Lower leg skin (tissue), 4 donors: Measurements from ENCODE around the gene FRAS1. TPM values are rescaled to one million over a fixed set of nuclear protein-coding genes. Genes with fewer than 3 reads are reported as not detected.

Experiments used
- DNase-seq, 2 donors: peaks; one replicate each; pipeline ENCODE4 v3.0.0-alpha.2; 2019; ENCODE audit warnings: low spot score in 2 of 2
- H3K4me3 ChIP-seq: fragments of 200-600 bp; sonication (generic); 2 replicates; pipeline ENCODE4 v1.5.1; 2017; ENCODE audit warnings: mild to moderate bottlenecking, low read depth; ENCODE audit not compliant: poor library complexity, severe bottlenecking
- POLR2A ChIP-seq, 2 donors: fragments of 450-650 bp; IDR thresholded peaks; one replicate each; pipeline ENCODE4 v1.6.1; 2016 to 2017; ENCODE audit warnings: antibody characterized with exemption in 2 of 2, mild to moderate bottlenecking in 1 of 2, moderate library complexity in 1 of 2
- WGBS, 2 donors: methylation state at CpG; one replicate each; pipeline ENCODE4 v1.1.5; 2018; 5-methylcytosine and 5-hydroxymethylcytosine counted together
- intact Hi-C: fragments of 100-400 bp; cut with DNase I; formaldehyde crosslinking; loops from one replicate; pipeline ENCODE4 v1.15.0; 2023; ENCODE audit warnings: low total_unique reads
- total RNA-seq, 4 donors: library from RNA; depleted of rRNA; stranded (reverse); fragments of >200 nt; gene quantifications; one replicate each; pipeline ENCODE4 v1.1.0, GENCODE V29; 2016
- TF ChIP-seq, protein P1 (sequence below), 3 donors: fragments of 450-650 bp; IDR thresholded peaks; one replicate each; pipeline ENCODE4 v1.5.1; 2016; ENCODE audit warnings: antibody characterized with exemption in 3 of 3, mild to moderate bottlenecking in 3 of 3, moderate library complexity in 2 of 3

FRAS1 gene
- total RNA-seq, 4 donors from 2014 or later, result 0.83 to 5.3 (median 3.0) TPM

DNA sequence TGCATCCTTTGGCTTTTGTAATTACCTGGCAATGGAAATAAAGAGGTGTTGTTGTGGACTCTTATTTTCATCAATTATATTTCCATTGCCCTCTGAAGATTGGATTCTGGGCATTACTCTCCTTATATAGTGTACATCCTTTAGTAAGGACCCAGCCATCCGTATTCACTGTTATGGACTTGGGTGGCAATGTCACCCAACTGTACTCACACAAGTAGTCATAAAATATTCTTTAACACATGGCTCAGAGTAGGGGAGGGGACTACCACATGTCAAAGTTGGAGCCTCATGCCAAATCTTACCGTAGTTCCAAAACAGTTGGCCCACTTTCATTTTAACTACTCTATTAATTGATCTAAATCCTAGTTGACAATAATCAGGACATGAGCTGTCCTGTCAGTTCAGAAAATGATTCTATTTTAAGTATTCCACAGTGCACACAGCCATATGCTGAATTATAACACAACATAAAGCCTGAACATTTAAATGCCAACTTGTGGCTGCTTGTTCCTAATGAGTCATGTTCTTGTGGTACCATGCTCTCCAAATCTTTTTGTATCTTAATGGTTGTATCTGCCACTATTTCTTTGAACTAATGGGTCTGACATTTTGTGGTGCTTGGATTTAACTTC, 4.9 kb downstream of the FRAS1 start:
- no peak overlapping the region for H3K4me3 ChIP-seq
- WGBS, 2 donors, result 44 to 46% methylated on average over 2 of the region's 2 CpGs
- no peak for TF ChIP-seq POLR2A (IDR thresholded peaks at IDR 0.05)
- TF ChIP-seq, protein P1, sequence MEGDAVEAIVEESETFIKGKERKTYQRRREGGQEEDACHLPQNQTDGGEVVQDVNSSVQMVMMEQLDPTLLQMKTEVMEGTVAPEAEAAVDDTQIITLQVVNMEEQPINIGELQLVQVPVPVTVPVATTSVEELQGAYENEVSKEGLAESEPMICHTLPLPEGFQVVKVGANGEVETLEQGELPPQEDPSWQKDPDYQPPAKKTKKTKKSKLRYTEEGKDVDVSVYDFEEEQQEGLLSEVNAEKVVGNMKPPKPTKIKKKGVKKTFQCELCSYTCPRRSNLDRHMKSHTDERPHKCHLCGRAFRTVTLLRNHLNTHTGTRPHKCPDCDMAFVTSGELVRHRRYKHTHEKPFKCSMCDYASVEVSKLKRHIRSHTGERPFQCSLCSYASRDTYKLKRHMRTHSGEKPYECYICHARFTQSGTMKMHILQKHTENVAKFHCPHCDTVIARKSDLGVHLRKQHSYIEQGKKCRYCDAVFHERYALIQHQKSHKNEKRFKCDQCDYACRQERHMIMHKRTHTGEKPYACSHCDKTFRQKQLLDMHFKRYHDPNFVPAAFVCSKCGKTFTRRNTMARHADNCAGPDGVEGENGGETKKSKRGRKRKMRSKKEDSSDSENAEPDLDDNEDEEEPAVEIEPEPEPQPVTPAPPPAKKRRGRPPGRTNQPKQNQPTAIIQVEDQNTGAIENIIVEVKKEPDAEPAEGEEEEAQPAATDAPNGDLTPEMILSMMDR (IDR thresholded peaks at IDR 0.05), result no peak
- intact Hi-C loops, result no loop called here
- no peak for DNase-seq

DNA sequence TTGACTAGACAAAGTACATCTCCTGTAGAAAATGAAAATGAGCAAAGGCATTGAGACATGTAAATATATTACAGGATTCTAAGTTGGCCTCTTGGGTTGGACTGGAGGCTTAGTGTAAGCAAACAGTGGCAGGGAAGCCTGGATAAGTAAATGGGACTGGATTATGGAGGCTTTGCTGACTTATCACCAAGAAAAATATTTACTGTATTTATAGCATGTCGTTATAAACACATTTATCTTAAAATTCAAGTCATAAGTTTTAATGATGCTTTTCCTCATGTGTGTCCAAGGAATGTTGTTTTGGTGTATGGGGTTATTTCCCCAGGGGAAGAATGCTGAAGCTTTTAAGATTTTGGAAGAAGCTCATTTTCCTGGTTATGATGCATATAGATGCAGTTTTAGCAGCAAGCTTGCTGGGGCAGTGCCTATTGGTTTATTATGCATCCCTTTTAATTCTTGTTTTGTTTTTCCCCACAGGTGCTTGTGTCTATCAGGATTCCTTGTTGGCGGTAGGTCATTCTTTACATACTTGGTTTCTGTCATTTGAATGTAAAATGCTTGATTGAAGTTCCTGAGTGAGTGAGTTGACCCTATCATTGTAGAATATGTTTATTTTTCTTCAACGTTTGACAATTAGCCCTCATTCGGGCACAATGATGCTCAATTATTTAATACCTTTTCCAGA, 8.5 kb downstream of the FRAS1 start:
- DNase-seq, result no peak
- no peak for TF ChIP-seq POLR2A (IDR thresholded peaks at IDR 0.05)
- no peak overlapping the region for H3K4me3 ChIP-seq
- WGBS, 2 donors, result 32 to 50% methylated on average over 4 of the region's 4 CpGs
- intact Hi-C loops, result no loop called here

DNA sequence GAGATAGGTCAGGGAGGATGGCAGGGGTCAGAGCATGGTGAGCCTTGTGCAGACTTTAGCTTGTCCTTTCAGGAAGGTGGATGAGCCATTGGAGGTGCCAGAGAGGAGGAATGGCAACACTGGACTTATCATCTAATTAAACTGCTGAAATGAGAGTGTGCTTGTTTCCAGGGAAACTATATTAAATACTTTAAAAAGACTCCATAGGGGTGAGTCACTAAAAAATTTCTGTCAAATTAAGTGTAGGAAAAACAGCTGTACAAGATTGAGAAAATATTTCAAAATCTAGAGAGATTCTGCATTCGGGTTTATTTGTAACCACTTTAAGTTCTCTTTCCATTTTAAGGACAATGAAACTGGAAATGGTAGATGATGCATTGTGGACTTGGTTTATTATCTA, 11.4 kb downstream of the FRAS1 start:
- intact Hi-C loops, result no loop called here
- H3K4me3 ChIP-seq, result no peak overlapping the region
- WGBS, 2 donors, result 0 to 80% methylated on average over 1 of the region's 1 CpG
- no peak for DNase-seq
- TF ChIP-seq, protein P1 (IDR thresholded peaks at IDR 0.05), result no peak
- TF ChIP-seq POLR2A (IDR thresholded peaks at IDR 0.05), result no peak

DNA sequence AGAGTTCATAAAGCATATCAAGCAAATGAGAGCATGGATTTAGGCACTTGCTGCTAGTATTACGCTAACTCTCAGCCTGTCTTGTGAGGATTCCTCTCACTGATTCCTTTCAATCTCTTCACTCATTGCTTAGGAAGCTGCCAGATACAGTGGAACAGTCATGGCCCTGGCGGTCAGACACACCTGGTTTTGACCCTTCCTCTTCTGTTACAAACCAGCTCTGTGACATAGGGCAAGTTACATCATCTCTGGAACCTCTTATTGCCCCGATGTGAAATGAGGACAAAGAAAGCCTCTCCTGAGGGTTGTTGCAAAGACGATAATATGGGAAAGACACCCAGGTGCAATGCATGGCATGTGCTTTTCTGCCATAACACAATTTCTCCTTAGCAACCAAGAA, 12.2 kb downstream of the FRAS1 start:
- no peak overlapping the region for H3K4me3 ChIP-seq
- WGBS, 2 donors, result 77 to 82% methylated on average over 4 of the region's 4 CpGs
- TF ChIP-seq, protein P1 (IDR thresholded peaks at IDR 0.05), result no peak
- TF ChIP-seq POLR2A (IDR thresholded peaks at IDR 0.05), result no peak
- intact Hi-C loops, result no loop called here
- DNase-seq, result no peak

DNA sequence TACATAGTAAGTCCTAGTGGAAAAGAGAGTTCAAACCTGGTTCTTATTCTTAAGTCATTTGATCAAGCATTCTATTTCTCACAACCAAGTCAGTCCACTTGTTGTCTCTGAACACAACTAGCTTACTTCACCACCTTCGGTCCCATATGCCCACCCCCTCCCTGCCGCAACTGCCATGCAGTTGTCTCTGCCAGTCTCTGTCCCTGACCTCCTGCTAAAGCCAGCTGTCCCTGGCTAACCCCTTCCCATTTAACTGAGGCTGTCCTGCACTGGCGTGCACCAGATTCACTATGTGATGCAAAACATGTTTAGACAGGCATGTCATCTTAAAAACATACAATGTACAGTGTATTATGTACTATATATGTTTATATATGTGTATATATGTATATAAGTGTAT, 12.7 kb downstream of the FRAS1 start:
- 63 to 66% methylated on average over 3 of the region's 3 CpGs for WGBS, 2 donors
- DNase-seq, result no peak
- intact Hi-C loops, result no loop called here
- H3K4me3 ChIP-seq, result no peak overlapping the region
- TF ChIP-seq, protein P1 (IDR thresholded peaks at IDR 0.05), result no peak
- no peak for TF ChIP-seq POLR2A (IDR thresholded peaks at IDR 0.05)

DNA sequence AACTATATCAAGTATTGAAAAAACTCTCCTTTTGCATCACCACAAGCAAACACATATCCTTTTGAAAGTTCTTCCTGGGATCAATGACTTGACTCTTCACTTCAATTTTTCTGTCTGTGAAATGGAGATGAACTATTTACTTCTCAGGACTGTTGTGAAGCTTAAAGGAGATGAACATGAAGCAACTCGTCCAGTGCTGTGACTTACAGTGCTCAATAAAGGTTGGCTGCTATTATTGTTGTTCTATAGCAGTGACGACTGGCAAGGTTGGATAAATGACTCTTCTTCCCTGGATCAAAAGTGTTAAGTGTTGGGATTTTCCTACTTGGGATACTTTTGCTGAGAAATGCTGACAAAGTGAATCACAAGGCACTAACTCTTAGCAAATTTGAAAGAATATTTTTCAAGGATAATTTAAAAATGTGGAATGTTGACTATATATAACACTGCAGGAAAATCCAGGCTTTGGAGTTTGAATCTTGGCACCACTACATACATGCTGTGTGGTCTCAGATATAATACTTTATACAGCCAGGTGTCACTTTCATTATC, 13.7 kb downstream of the FRAS1 start:
- WGBS, 2 donors, result 51 to 55% methylated on average over 2 of the region's 2 CpGs
- DNase-seq, result no peak
- intact Hi-C loops, result no loop called here

More for the DNA sequence above, 13.7 kb downstream of the FRAS1 start:
- no peak for TF ChIP-seq POLR2A (IDR thresholded peaks at IDR 0.05)
- TF ChIP-seq, protein P1 (IDR thresholded peaks at IDR 0.05), result no peak
- H3K4me3 ChIP-seq, result no peak overlapping the region
